Cardiac fibroblast (primary cell): ENCODE results near the gene SEM1.

ENCODE experiments used
- DNase-seq, 2 donors: peaks; one replicate each; pipeline versions ENCODE4 v3.0.0 to v3.0.0-alpha.2; 2010; ENCODE audit warnings: low read depth in 2 of 2
- H3K4me3 ChIP-seq, 2 donors: replicated peaks in 1 of 2; 1 replicate in 1 of 2; 2 replicates in 1 of 2; pipeline ENCODE4 v1.5.1; 2011; ENCODE audit warnings: low read depth in 2 of 2, low read length in 2 of 2, mild to moderate bottlenecking in 2 of 2, moderate library complexity in 1 of 2
- TF ChIP-seq, protein P1 (sequence below): IDR thresholded peaks from one replicate; pipeline ENCODE4 v1.5.1; 2011; ENCODE audit warnings: low read depth, mild to moderate bottlenecking, low read length, inconsistent platforms

Gene SEM1

DNA sequence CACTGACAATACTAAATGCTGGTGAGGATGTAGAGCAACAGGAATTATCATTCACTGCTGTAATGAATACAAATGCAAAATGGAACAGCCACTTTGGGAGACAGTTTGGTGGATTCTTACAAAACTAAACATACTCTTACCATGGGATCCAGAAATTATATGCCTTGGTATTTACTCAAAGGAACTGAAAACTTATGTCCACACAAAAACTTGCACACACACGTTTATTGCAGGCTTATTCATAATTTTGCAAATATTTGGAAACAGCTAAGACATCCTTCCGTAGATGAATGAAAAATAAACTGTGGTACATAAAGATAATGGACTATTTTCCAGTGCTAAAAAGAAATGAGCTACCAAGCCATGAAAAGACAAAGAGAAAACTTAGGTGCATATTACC, 69.6 kb downstream of the SEM1 start:
- TF ChIP-seq, protein P1, sequence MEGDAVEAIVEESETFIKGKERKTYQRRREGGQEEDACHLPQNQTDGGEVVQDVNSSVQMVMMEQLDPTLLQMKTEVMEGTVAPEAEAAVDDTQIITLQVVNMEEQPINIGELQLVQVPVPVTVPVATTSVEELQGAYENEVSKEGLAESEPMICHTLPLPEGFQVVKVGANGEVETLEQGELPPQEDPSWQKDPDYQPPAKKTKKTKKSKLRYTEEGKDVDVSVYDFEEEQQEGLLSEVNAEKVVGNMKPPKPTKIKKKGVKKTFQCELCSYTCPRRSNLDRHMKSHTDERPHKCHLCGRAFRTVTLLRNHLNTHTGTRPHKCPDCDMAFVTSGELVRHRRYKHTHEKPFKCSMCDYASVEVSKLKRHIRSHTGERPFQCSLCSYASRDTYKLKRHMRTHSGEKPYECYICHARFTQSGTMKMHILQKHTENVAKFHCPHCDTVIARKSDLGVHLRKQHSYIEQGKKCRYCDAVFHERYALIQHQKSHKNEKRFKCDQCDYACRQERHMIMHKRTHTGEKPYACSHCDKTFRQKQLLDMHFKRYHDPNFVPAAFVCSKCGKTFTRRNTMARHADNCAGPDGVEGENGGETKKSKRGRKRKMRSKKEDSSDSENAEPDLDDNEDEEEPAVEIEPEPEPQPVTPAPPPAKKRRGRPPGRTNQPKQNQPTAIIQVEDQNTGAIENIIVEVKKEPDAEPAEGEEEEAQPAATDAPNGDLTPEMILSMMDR: no peak
- DNase-seq: no peak
- H3K4me3 ChIP-seq: no peak overlapping the region
